ENCODE measurements around the gene SYT14.

- no peak for TF ChIP-seq CTCF (IDR thresholded peaks at IDR 0.05)
- no peak for TF ChIP-seq POLR2A (IDR thresholded peaks at IDR 0.05)
Observed at GRCh38 chr1:209912306-209912705, 25.7 kb upstream of the SYT14 start.

Data from heart left ventricle (tissue), 13 donors.